SK-N-SH treated with all-trans-retinoic acid at 6 μM for 48 hours (cell line): Measurements from ENCODE around the gene APOA1.

Experiments used
- BACH2 ChIP-seq: fragments of 250-450 bp; sonication (Bioruptor Pico); IDR thresholded peaks from 2 replicates; pipeline ENCODE4 v1.9.0; 2021; ENCODE audit warnings: mild to moderate bottlenecking, borderline replicate concordance
- CSRNP3 ChIP-seq: fragments of 250-450 bp; sonication (Bioruptor Pico); IDR thresholded peaks from 2 replicates; pipeline ENCODE4 v1.5.1; 2021; ENCODE audit warnings: mild to moderate bottlenecking, moderate library complexity
- ISL1 ChIP-seq: fragments of 250-450 bp; sonication (Bioruptor Pico); IDR thresholded peaks from 2 replicates; pipeline ENCODE4 v2.1.2; 2022; ENCODE audit warnings: mild to moderate bottlenecking, moderate library complexity
- PATZ1 ChIP-seq: fragments of 250-450 bp; sonication (Bioruptor Pico); IDR thresholded peaks from 2 replicates; pipeline ENCODE4 v1.8.0; 2020; ENCODE audit warnings: mild to moderate bottlenecking, moderate library complexity, borderline replicate concordance
- POU6F1 ChIP-seq: fragments of 250-450 bp; sonication (Bioruptor Pico); IDR thresholded peaks from 2 replicates; pipeline ENCODE4 v1.8.0; 2021; ENCODE audit warnings: low read depth, mild to moderate bottlenecking, moderate library complexity, borderline replicate concordance
- PPARA ChIP-seq: fragments of 250-450 bp; sonication (Bioruptor Pico); IDR thresholded peaks from 2 replicates; pipeline ENCODE4 v1.5.0; 2020; ENCODE audit warnings: mild to moderate bottlenecking, borderline replicate concordance
- SNAI2 ChIP-seq: fragments of 250-450 bp; sonication (Bioruptor Pico); IDR thresholded peaks from 2 replicates; pipeline ENCODE4 v1.5.0; 2020; ENCODE audit warnings: mild to moderate bottlenecking, moderate library complexity
- TOX ChIP-seq: fragments of 250-450 bp; sonication (Bioruptor Pico); IDR thresholded peaks from 2 replicates; pipeline ENCODE4 v1.8.0; 2021; ENCODE audit warnings: mild to moderate bottlenecking, moderate library complexity, borderline replicate concordance
- ZC3H10 ChIP-seq: fragments of 250-450 bp; sonication (Bioruptor Pico); IDR thresholded peaks from 2 replicates; pipeline ENCODE4 v1.5.1; 2021; ENCODE audit warnings: mild to moderate bottlenecking, moderate library complexity
- ZFP3 ChIP-seq: fragments of 250-450 bp; sonication (Bioruptor Pico); IDR thresholded peaks from 2 replicates; pipeline ENCODE4 v1.5.0; 2020; ENCODE audit warnings: mild to moderate bottlenecking, moderate library complexity
- ZFP30 ChIP-seq: fragments of 450-650 bp; formaldehyde crosslinking; IDR thresholded peaks from 2 replicates; pipeline ENCODE4 v1.5.0; 2022; ENCODE audit warnings: mild to moderate bottlenecking, moderate library complexity
- ZNF70 ChIP-seq: fragments of 450-650 bp; formaldehyde crosslinking; IDR thresholded peaks from 2 replicates; pipeline ENCODE4 v1.5.0; 2020; ENCODE audit warnings: mild to moderate bottlenecking, moderate library complexity
- ZNF8 ChIP-seq: fragments of 450-650 bp; formaldehyde crosslinking; IDR thresholded peaks from 2 replicates; pipeline ENCODE4 v1.5.0; 2020; ENCODE audit warnings: mild to moderate bottlenecking, moderate library complexity

- no peak for TF ChIP-seq ZNF70 (CRISPR knock-in tag)
- no peak for TF ChIP-seq PATZ1 (CRISPR knock-in tag)
- no peak for TF ChIP-seq POU6F1 (CRISPR knock-in tag)
- TF ChIP-seq TOX = no peak
- no peak for TF ChIP-seq ZC3H10 (CRISPR knock-in tag)
- TF ChIP-seq ZFP3 (CRISPR knock-in tag) = no peak
- TF ChIP-seq PPARA (CRISPR knock-in tag) = no peak
- no peak for TF ChIP-seq BACH2 (CRISPR knock-in tag)
- TF ChIP-seq CSRNP3 (CRISPR knock-in tag) = no peak
- TF ChIP-seq ZNF8 = no peak
- TF ChIP-seq ISL1 (CRISPR knock-in tag) = no peak
- no peak for TF ChIP-seq ZFP30 (CRISPR knock-in tag)
- no peak for TF ChIP-seq SNAI2 (CRISPR knock-in tag)
Observed at GRCh38 chr11:116849060-116849459, 11.6 kb upstream of the APOA1 start.
